K562 (cell line): ENCODE results near the gene BST1. TPM values are rescaled to one million over a fixed set of nuclear protein-coding genes. Genes with fewer than 3 reads are reported as not detected.

Experiments
- CBFA2T3 ChIP-seq: fragments of 450-650 bp; IDR thresholded peaks from 2 replicates; pipeline ENCODE4 v1.6.1; 2017
- COPS2 ChIP-seq: fragments of 450-650 bp; conservative IDR thresholded peaks from 2 replicates; pipeline ENCODE4 v1.6.1; 2016; ENCODE audit warnings: mild to moderate bottlenecking, moderate library complexity
- DPF2 ChIP-seq: fragments of 450-650 bp; IDR thresholded peaks from 2 replicates; pipeline ENCODE4 v1.6.1; 2016
- ELF1 ChIP-seq: fragments of 200-800 bp; sonication (Bioruptor generic); IDR thresholded peaks from 2 replicates; pipeline ENCODE4 v1.6.1; 2016; ENCODE audit warnings: missing genetic modification characterization, missing compliant biosample characterization
- GTF2A2 ChIP-seq: IDR thresholded peaks from 2 replicates; pipeline ENCODE4 v1.6.1; 2016; ENCODE audit warnings: mild to moderate bottlenecking, missing genetic modification characterization, missing compliant biosample characterization
- MXI1 ChIP-seq: IDR thresholded peaks from 2 replicates; pipeline ENCODE4 v1.6.1; 2011; ENCODE audit warnings: low read depth, mild to moderate bottlenecking, improper control_type of control experiment, low read length
- NR2C1 ChIP-seq, 2 experiments: fragments of 450-650 bp; IDR thresholded peaks; 2 replicates each; pipeline ENCODE4 v1.6.1; 2017; ENCODE audit warnings: mild to moderate bottlenecking in 2 of 2, antibody characterized with exemption in 1 of 2, inconsistent platforms in 1 of 2, missing compliant biosample characterization in 1 of 2, missing genetic modification characterization in 1 of 2
- SPI1 ChIP-seq: IDR thresholded peaks from 2 replicates; pipeline ENCODE4 v1.6.1; 2011; ENCODE audit warnings: low read depth, low read length, control low read depth, borderline replicate concordance
- ZNF274 ChIP-seq: IDR thresholded peaks from 2 replicates; pipeline ENCODE4 v1.6.1; 2011; ENCODE audit warnings: low read depth, mild to moderate bottlenecking, low read length, moderate library complexity, borderline replicate concordance
- polyA plus RNA-seq, 8 experiments: library from polyadenylated mRNA; depleted of rRNA in 4 of 8; stranded (reverse) in 5 of 8; unstranded in 3 of 8; fragments of >200 nt; fragmentation: Nextera tagmentation in 2 of 8; fragmentation: Illumina TruSeq in 1 of 8; extraction: Ambion mirVana in 2 of 8; extraction: Trizol in 1 of 8; gene quantifications; 2 replicates each; pipeline versions ENCODE4 v1.2.1 to v1.2.3, GENCODE V29; 2011 to 2014; ENCODE audit warnings: inconsistent platforms in 1 of 8, missing spikeins in 1 of 8
- total RNA-seq, 7 experiments: library from RNA; depleted of rRNA in 6 of 7; stranded (reverse); fragments of >200 nt in 6 of 7; fragmentation: Illumina TruSeq in 2 of 7; extraction: Trizol in 2 of 7; gene quantifications; 2 replicates each; pipeline versions ENCODE4 v1.2.1 to v1.2.3, GENCODE V29; 2011 to 2021; ENCODE audit warnings: low replicate concordance in 1 of 7
- TF ChIP-seq, protein P1 (sequence below): fragments of 450-650 bp; IDR thresholded peaks from 2 replicates; pipeline ENCODE4 v1.6.1; 2014; ENCODE audit warnings: low read depth, mild to moderate bottlenecking, moderate library complexity, borderline replicate concordance
- TF ChIP-seq, protein P2 (sequence below), 3 experiments: fragments of 200-800 bp in 1 of 3; sonication (Bioruptor generic) in 1 of 3; sonication (generic) in 1 of 3; formaldehyde crosslinking in 1 of 3; IDR thresholded peaks; 2 replicates each; pipeline versions ENCODE4 v1.6.1 to v1.8.0; 2016 to 2022; ENCODE audit warnings: mild to moderate bottlenecking in 2 of 3, missing compliant biosample characterization in 2 of 3, missing genetic modification characterization in 2 of 3, missing genetic modification reagents in 1 of 3
- TF ChIP-seq, protein P3 (sequence below): sonication (generic); formaldehyde crosslinking; IDR thresholded peaks from 2 replicates; pipeline ENCODE4 v1.5.0; 2020; ENCODE audit warnings: missing genetic modification reagents
- TF ChIP-seq, protein P4 (sequence below), 2 experiments: fragments of 450-650 bp in 1 of 2; sonication (generic) in 1 of 2; formaldehyde crosslinking in 1 of 2; IDR thresholded peaks; 2 replicates each; pipeline versions ENCODE4 v1.7.1 to v1.9.0; 2016 to 2022; ENCODE audit warnings: inconsistent platforms in 1 of 2, mild to moderate bottlenecking in 1 of 2, missing genetic modification reagents in 1 of 2

The BST1 gene
- total and polyA plus RNA-seq, 9 of the 15 experiments (the other 6 are each of a cell fraction or from before 2014, with no cell fraction given) = 0.04 to 0.38 (median 0.07) TPM; not detected in 6

DNA sequence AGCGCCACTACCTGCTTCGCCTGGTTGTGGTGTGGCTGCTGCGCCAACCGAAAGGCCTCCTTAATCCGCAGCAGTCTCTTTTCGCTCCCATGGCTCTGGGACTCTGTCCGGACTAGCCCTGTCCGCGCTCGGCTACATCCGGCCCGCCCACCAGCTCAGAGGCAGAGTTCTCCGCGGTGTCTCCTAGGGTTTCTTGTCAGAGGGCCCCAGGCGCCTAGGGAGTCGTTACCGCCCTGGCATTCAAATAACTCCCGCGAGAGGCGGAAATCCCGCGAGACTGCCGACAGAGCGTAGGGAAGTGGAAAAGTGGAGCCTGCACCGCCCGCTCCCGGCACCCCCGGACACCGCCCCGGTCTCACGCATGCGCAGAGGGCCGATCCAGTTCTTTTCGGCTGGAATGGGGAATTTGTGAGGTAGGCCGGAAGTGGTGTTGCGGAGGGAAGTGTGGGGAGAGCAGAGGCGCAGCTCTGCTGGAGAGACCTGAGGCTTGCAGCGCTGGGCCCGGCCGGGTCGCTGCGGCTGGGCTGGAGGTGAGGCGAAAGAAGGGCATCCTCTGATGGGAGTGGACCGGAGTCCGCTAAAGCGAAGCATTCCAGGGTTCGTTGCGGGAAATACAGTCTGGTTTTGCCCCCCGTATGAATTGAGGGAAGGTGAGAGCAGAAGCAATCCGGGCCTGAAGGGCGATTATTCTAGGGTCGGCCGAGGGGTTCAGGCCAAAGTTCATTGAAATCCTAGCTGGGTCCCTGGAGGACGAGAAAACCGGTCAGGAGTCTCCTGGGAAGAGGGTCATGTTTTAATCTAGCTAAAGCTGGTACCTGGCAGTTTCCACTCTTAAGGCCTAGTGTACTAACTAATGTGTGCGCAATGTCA, 21.3 kb upstream of the BST1 start, which contains the start of gene FAM200B (continued):
- TF ChIP-seq ELF1 (peak; percentile 90), CBFA2T3 (peak; percentile 30; the same call in 1 of the 2 replicates), COPS2 (no peak), NR2C1 (IDR thresholded peaks at IDR 0.05) (peak; percentile 42; the same call in 1 of the 2 replicates), NR2C1 (tag; IDR thresholded peaks at IDR 0.05) (0 out of 2 replicates have a peak, but pooled peaks have one; percentile 16), SPI1 (peak; percentile 87), GTF2A2 (no peak), MXI1 (peak; percentile 79; the same call in 1 of the 2 replicates), DPF2 (no peak; the same call in 1 of the 2 replicates), ZNF274 (no peak)
- TF ChIP-seq, protein P1, sequence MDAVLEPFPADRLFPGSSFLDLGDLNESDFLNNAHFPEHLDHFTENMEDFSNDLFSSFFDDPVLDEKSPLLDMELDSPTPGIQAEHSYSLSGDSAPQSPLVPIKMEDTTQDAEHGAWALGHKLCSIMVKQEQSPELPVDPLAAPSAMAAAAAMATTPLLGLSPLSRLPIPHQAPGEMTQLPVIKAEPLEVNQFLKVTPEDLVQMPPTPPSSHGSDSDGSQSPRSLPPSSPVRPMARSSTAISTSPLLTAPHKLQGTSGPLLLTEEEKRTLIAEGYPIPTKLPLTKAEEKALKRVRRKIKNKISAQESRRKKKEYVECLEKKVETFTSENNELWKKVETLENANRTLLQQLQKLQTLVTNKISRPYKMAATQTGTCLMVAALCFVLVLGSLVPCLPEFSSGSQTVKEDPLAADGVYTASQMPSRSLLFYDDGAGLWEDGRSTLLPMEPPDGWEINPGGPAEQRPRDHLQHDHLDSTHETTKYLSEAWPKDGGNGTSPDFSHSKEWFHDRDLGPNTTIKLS = peak; percentile 98
- TF ChIP-seq, protein P2, sequence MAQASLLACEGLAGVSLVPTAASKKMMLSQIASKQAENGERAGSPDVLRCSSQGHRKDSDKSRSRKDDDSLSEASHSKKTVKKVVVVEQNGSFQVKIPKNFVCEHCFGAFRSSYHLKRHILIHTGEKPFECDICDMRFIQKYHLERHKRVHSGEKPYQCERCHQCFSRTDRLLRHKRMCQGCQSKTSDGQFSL (CRISPR knock-in tag; IDR thresholded peaks at IDR 0.05) = no peak
- TF ChIP-seq, protein P2 (tag; IDR thresholded peaks at IDR 0.05) = no peak
- TF ChIP-seq, protein P3, sequence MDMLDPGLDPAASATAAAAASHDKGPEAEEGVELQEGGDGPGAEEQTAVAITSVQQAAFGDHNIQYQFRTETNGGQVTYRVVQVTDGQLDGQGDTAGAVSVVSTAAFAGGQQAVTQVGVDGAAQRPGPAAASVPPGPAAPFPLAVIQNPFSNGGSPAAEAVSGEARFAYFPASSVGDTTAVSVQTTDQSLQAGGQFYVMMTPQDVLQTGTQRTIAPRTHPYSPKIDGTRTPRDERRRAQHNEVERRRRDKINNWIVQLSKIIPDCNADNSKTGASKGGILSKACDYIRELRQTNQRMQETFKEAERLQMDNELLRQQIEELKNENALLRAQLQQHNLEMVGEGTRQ (CRISPR knock-in tag) = no peak
- TF ChIP-seq, protein P4, sequence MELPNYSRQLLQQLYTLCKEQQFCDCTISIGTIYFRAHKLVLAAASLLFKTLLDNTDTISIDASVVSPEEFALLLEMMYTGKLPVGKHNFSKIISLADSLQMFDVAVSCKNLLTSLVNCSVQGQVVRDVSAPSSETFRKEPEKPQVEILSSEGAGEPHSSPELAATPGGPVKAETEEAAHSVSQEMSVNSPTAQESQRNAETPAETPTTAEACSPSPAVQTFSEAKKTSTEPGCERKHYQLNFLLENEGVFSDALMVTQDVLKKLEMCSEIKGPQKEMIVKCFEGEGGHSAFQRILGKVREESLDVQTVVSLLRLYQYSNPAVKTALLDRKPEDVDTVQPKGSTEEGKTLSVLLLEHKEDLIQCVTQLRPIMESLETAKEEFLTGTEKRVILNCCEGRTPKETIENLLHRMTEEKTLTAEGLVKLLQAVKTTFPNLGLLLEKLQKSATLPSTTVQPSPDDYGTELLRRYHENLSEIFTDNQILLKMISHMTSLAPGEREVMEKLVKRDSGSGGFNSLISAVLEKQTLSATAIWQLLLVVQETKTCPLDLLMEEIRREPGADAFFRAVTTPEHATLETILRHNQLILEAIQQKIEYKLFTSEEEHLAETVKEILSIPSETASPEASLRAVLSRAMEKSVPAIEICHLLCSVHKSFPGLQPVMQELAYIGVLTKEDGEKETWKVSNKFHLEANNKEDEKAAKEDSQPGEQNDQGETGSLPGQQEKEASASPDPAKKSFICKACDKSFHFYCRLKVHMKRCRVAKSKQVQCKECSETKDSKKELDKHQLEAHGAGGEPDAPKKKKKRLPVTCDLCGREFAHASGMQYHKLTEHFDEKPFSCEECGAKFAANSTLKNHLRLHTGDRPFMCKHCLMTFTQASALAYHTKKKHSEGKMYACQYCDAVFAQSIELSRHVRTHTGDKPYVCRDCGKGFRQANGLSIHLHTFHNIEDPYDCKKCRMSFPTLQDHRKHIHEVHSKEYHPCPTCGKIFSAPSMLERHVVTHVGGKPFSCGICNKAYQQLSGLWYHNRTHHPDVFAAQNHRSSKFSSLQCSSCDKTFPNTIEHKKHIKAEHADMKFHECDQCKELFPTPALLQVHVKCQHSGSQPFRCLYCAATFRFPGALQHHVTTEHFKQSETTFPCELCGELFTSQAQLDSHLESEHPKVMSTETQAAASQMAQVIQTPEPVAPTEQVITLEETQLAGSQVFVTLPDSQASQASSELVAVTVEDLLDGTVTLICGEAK (IDR thresholded peaks at IDR 0.05) = peak; percentile 89
- TF ChIP-seq, protein P4 (CRISPR knock-in tag; IDR thresholded peaks at IDR 0.05) = no peak
